ENCODE measurements around the gene NCMAP. TPM values are rescaled to one million over a fixed set of nuclear protein-coding genes. Genes with fewer than 3 reads are reported as not detected.

NCMAP gene
- total RNA-seq, 2 donors from 2014 or later, result 0.05 to 0.14 TPM

GRCh38 chr1:24635195-24635843, 79.4 kb downstream of the NCMAP start:
- DNase-seq (ENCODE audit: low spot score in 2 of 2), result no peak
- Mint-ChIP-seq H3K27ac (no peak overlapping the region), H3K36me3 (no peaks in the 10 kb centered on the region), H3K9me3 (no peaks in the 10 kb centered on the region)
- peak; percentile 69 to 74 for ATAC-seq

GRCh38 chr1:24636661-24637357, 80.9 kb downstream of the NCMAP start:
- ATAC-seq (no peak), DNase-seq (ENCODE audit: low spot score in 2 of 2) (no peak)
- peaks cover 6% of the 10 kb centered on the region in 2 donors for H3K36me3 Mint-ChIP-seq
- no peaks in the 10 kb centered on the region for H3K9me3 Mint-ChIP-seq
- H3K27ac Mint-ChIP-seq, result no peak overlapping the region

DNA sequence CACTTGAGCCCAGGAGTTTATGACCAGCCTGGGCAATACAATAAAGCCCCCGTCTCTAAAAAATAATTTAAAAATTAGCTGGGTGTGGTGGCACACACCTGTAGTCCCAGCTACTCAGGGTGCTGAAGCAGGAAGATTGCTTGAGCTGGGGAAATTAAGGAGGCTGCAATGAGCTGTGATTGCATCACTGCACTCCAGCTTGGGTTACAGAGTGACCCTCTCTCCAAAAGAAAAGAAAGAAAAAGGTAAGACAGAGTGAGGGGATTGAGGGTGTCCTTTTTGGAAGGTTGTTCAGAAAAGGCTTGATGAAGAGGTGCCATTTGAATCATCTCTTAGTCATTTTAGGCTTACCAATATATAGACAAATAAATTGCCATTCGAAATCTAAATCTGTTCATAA, 83.2 kb downstream of the NCMAP start:
- no peak for DNase-seq (ENCODE audit: low spot score in 2 of 2)
- Mint-ChIP-seq H3K27ac (no peak overlapping the region), H3K9me3 (no peaks in the 10 kb centered on the region), H3K36me3 (peaks cover 10 to 20% of the 10 kb centered on the region in 2 donors)
- ATAC-seq, result no peak

DNA sequence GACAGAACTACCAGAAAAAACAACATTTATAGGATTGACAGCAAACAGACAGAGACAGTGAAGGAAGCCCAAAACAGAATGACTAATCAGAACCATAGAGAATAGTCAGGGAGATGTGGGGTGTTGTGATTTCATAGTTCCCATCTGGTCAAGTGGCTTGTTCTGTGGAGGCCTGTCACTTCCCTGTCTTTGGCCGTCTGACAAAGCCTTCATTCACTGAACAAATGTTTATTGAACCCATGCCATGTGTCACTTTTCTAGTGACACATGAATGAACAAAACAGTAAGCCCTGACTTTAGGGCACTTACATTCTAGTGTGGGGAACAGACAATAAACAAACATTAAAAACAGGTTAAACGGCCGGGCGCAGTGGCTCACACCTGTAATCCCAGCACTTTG, 84.0 kb downstream of the NCMAP start:
- Mint-ChIP-seq H3K27ac (no peak overlapping the region), H3K36me3 (peaks cover 17 to 28% of the 10 kb centered on the region in 2 donors), H3K9me3 (no peaks in the 10 kb centered on the region)
- DNase-seq (ENCODE audit: low spot score in 2 of 2) (no peak), ATAC-seq (no peak)

DNA sequence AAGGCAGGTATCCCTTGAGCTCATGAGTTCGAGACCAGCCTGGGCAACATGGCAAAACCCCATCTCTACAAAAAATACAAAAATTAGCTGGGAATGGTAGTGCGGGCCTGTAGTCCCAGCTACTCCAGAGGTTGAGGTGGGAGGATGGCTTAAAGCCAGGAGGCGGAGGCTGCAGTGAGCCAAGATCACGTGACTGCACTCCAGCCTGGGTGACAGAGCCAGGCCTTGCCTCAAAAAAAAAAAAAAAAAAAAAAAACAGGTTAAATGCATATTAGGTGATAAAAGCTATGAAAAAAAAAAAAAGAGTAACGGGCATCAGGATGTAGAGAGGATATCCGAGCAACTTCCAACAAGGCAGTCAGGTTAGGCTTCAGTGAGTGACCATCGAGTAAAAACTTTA, 84.4 kb downstream of the NCMAP start:
- no peaks in the 10 kb centered on the region for H3K9me3 Mint-ChIP-seq
- ATAC-seq (no peak), DNase-seq (ENCODE audit: low spot score in 2 of 2) (no peak)
- peak overlapping the region; percentile 32 to 92 for H3K27ac Mint-ChIP-seq
- peaks cover 22 to 32% of the 10 kb centered on the region in 2 donors for H3K36me3 Mint-ChIP-seq

DNA sequence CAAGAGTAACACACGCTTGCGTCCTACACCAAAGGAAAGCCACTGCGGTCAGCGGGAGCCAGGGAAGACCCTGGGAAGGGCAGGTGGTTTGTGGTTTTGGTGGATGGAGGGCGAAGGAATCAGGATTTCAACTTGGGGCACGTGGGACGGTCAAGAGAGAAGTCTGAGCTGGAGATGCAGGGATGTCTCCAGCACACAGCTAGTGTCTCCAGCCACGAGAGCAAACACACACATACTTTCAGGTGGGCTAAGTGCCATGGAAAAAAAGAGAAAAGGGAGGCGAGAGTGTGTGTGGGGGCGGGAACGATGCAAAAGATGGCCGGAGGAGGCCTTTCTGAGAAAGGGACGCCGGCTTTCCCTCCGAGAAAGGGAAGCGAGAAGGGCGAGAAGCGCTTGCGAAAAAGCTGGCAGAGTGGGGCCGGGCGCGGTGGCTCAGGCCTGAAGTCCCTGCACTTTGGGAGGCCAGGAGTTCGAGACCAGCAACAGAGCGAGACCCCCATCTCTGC, 85.8 kb downstream of the NCMAP start:
- DNase-seq (ENCODE audit: low spot score in 2 of 2) (peak; percentile 17 to 61), ATAC-seq (no peak)
- Mint-ChIP-seq H3K36me3 (peaks cover 28 to 35% of the 10 kb centered on the region in 2 donors), H3K9me3 (no peaks in the 10 kb centered on the region), H3K27ac (peak overlapping the region; percentile 92 to 98)

DNA sequence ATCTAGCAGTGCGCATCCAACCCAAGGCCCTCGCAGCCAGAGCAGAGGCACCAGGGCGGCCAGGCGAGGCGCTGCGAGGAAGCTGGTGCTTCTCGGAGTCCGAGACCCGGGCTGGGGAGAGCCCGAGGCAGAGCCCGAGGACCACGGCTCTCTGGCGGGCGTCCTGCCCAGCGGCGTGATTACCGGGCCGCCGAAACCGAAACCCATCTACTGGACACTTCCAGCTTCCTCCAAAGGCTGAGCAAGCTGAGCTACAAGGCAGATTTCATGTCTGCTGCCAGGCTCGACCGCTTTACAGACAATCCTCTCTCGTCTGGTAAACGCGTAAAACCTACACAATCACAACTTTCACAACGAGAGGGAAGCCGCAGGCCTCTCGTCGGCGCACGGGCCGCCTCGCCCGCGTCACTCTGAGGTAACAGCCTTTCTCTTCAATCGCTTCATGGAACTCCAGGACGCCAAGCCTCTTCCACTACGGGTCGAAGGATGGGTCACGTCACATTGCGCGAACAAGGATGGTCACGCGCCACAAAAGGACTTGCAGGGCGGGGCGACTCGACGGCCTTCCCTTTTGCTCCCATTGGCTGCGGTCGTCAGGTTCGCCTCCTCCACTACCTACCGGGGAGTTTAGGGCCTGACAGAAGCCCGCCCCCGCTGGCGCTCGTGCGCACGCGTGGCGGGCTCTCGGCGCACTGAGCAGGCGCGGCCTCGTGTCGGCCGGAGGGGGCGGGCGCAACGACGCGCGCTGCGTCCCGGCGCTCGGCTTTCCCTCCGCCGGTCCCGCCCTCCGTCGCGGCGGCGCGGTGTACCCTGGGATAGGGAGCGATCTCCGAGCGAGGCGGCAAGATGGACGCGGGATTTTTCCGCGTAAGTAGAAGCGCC, 86.8 kb downstream of the NCMAP start, which contains the start of gene SRRM1:
Gene SRRM1, plus strand, starts transcription at position 822 of the 882 bp plus-strand sequence. Its CDS starts 25 bp downstream, at position 847.
- ATAC-seq (peak; percentile 93 to 94), DNase-seq (ENCODE audit: low spot score in 2 of 2) (peak; percentile 97 to 100)
- Mint-ChIP-seq H3K9me3 (no peaks in the 10 kb centered on the region), H3K36me3 (peaks cover 38 to 39% of the 10 kb centered on the region in 2 donors), H3K27ac (peak within 1 kb of the TSS; percentile 92 to 98)

DNA sequence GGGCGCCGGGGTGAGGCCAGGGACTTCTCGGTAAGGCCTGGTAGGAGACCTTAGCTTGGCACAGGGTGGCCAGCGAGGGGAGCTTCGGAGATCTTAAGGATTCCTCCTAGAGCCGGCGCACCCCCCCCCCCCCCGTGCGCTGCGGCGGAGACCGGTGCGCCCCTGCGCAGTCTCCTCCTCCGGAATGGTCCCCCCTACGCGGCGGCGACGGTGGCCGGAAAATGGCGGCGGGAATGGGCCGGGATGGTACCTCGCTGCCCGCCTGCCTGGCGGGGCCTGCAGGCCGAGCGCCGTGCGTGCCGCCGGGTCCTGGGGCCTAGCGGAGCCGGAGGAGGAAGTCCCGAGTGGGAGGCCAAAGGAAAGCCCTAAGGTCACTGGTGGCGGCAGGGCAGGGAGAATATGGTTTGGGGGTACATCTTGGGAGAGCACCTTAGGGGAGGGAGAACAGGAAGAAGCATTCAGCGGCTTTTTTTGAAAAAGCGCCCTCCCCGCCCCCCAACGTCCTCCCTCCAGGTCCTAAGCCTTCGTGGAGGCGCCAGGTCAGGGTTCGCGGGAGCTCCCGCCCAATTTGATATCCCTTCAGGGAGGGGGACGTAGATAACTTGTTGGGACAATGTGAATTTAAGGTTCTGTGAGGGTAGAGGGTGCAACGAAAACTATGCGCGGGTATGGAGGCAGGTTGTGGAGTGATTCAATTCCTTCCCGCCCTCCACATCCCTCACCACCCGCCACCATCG, 87.6 kb downstream of the NCMAP start:
- Mint-ChIP-seq H3K9me3 (no peaks in the 10 kb centered on the region), H3K27ac (peak overlapping the region; percentile 92 to 94), H3K36me3 (peaks cover 39 to 44% of the 10 kb centered on the region in 2 donors)
- ATAC-seq, result peak; percentile 15 to 18
- DNase-seq (ENCODE audit: low spot score in 2 of 2), result peak in 1 of 2 donors; percentile 25

DNA sequence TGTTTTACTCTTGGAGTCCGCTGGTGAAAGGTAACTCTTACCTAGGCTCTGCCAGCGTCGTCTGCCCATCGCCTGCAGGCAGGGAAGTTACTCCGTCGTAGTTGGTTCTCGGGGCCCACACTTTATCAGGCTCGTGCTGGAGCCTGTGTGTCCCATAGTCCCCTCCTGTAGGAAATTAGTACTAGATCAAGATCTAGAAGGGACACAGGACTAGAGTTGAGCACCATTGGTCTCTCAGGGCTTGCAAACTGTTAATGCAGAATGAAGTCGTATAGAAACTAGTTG, 88.2 kb downstream of the NCMAP start:
- peak in 1 of 2 donors; percentile 58 for DNase-seq (ENCODE audit: low spot score in 2 of 2)
- Mint-ChIP-seq H3K27ac (peak overlapping the region; percentile 92 to 94), H3K36me3 (peaks cover 39 to 49% of the 10 kb centered on the region in 2 donors), H3K9me3 (no peaks in the 10 kb centered on the region)
- ATAC-seq, result no peak

- Mint-ChIP-seq H3K9me3 (no peaks in the 10 kb centered on the region), H3K36me3 (peaks cover 43 to 81% of the 10 kb centered on the region in 2 donors), H3K27ac (peak overlapping the region in 1 of 2 donors; percentile 72)
- no peak for DNase-seq (ENCODE audit: low spot score in 2 of 2)
- ATAC-seq, result peak in 1 of 2 donors; percentile 67
Measured at GRCh38 chr1:24648919-24649318, 93.0 kb downstream of the NCMAP start.

GRCh38 chr1:24652382-24652781, 96.5 kb downstream of the NCMAP start:
- no peak for ATAC-seq
- no peak for DNase-seq (ENCODE audit: low spot score in 2 of 2)
- Mint-ChIP-seq H3K27ac (peak overlapping the region in 1 of 2 donors; percentile 62), H3K36me3 (peaks cover 35 to 82% of the 10 kb centered on the region in 2 donors), H3K9me3 (no peaks in the 10 kb centered on the region)

GRCh38 chr1:24654010-24654409, 98.1 kb downstream of the NCMAP start:
- H3K27ac Mint-ChIP-seq, result no peak overlapping the region
- no peaks in the 10 kb centered on the region for H3K9me3 Mint-ChIP-seq
- peaks cover 35 to 77% of the 10 kb centered on the region in 2 donors for H3K36me3 Mint-ChIP-seq
- DNase-seq (ENCODE audit: low spot score in 2 of 2) (no peak), ATAC-seq (no peak)

- DNase-seq (ENCODE audit: low spot score in 2 of 2) (no peak), ATAC-seq (no peak)
- H3K27ac Mint-ChIP-seq, result peak overlapping the region; percentile 16 to 33
- peaks cover 24 to 57% of the 10 kb centered on the region in 2 donors for H3K36me3 Mint-ChIP-seq
- H3K9me3 Mint-ChIP-seq, result no peaks in the 10 kb centered on the region
Measured at GRCh38 chr1:24656046-24656445, 100.2 kb downstream of the NCMAP start.

DNA sequence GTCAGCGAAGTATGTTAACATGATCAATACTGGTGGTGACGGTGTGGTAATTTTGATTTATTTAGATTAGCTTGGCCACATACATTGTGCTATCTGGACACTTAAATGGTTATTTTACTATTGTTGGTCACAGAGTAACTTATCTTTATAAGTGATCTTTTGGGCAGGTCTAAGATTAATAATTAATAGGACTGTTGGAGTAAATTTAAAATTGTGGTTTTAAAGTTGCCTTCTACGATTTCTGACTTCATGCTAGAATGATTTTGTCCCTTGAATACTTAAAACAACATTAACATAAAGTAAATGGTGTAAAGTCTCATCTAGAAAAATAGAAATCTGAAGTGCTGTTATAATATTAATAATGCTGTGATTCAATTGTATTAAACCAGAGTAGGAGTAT, 101.9 kb downstream of the NCMAP start:
- peaks cover 14 to 48% of the 10 kb centered on the region in 2 donors for H3K36me3 Mint-ChIP-seq
- no peak overlapping the region for H3K27ac Mint-ChIP-seq
- no peaks in the 10 kb centered on the region for H3K9me3 Mint-ChIP-seq
- DNase-seq (ENCODE audit: low spot score in 2 of 2) (no peak), ATAC-seq (no peak)
